WTC11 (cell line): Measurements from ENCODE around the gene PIK3R1. TPM values are rescaled to one million over a fixed set of nuclear protein-coding genes. Genes with fewer than 3 reads are reported as not detected.

ENCODE experiments used
- ATAC-seq: fragments of 200-7000 bp; cut with Tn5 transposase; 2 replicates; pipeline ENCODE4 v1.10.0; 2021; ENCODE audit warnings: mild to moderate bottlenecking, moderate library complexity
- CTCF ChIA-PET: fragments of 300-600 bp; sonication (Branson Sonifier 250); formaldehyde crosslinking; loops from one replicate; lab custom pipeline; 2021; ENCODE audit warnings: antibody characterized with exemption; lab: Charles Lee
- POLR2A ChIA-PET: fragments of 350-600 bp; sonication (Branson Sonifier 250); formaldehyde crosslinking; loops from one replicate; lab custom pipeline; 2021; ENCODE audit warnings: antibody characterized with exemption; lab: Charles Lee
- DNase-seq: peaks from one replicate; pipeline ENCODE4 v3.0.0; 2021; ENCODE audit warnings: low spot score
- H3K27ac Mint-ChIP-seq: 2 replicates; pipeline ENCODE4 v1.8.0; 2021; ENCODE audit warnings: mixed read lengths
- H3K27me3 Mint-ChIP-seq: 2 replicates; pipeline ENCODE4 v1.8.0; 2021; ENCODE audit warnings: low read depth, mild to moderate bottlenecking, moderate library complexity, mixed read lengths
- H3K36me3 Mint-ChIP-seq: 2 replicates; pipeline ENCODE4 v1.8.0; 2021; ENCODE audit warnings: mixed read lengths
- H3K4me1 Mint-ChIP-seq: 2 replicates; pipeline ENCODE4 v1.8.0; 2022; ENCODE audit warnings: mixed read lengths
- H3K4me3 Mint-ChIP-seq: 2 replicates; pipeline ENCODE4 v1.8.0; 2021; ENCODE audit warnings: mild to moderate bottlenecking, moderate library complexity, mixed read lengths
- H3K9me3 Mint-ChIP-seq: 2 replicates; pipeline ENCODE4 v1.8.0; 2021; ENCODE audit warnings: mixed read lengths
- CTCF ChIP-seq: fragments of 200-600 bp; IDR thresholded peaks from 2 replicates; pipeline ENCODE4 v1.8.0; 2022; ENCODE audit warnings: antibody characterized with exemption
- ESRRA ChIP-seq: sonication (generic); formaldehyde crosslinking; IDR thresholded peaks from 2 replicates; pipeline ENCODE4 v1.8.1; 2022; ENCODE audit warnings: mild to moderate bottlenecking, missing genetic modification reagents, borderline replicate concordance
- FOXK1 ChIP-seq: sonication (generic); formaldehyde crosslinking; IDR thresholded peaks from 2 replicates; pipeline ENCODE4 v1.8.0; 2022; ENCODE audit warnings: mild to moderate bottlenecking, moderate library complexity, missing genetic modification reagents
- IRF2 ChIP-seq: sonication (generic); formaldehyde crosslinking; IDR thresholded peaks from 2 replicates; pipeline ENCODE4 v1.8.0; 2022; ENCODE audit warnings: low read depth, missing genetic modification reagents, borderline replicate concordance
- JAZF1 ChIP-seq: fragments of 250-450 bp; sonication (Bioruptor Pico); IDR thresholded peaks from 2 replicates; pipeline ENCODE4 v1.9.0; 2021; ENCODE audit warnings: moderate library complexity, mild to moderate bottlenecking, inconsistent platforms
- MAX ChIP-seq: sonication (generic); formaldehyde crosslinking; IDR thresholded peaks from 2 replicates; pipeline ENCODE4 v1.8.0; 2022; ENCODE audit warnings: mild to moderate bottlenecking, missing genetic modification reagents
- NFYB ChIP-seq: sonication (generic); formaldehyde crosslinking; conservative IDR thresholded peaks from 2 replicates; pipeline ENCODE4 v1.8.0; 2022; ENCODE audit warnings: low read depth, missing genetic modification reagents
- OVOL2 ChIP-seq: fragments of 250-450 bp; sonication (Bioruptor Pico); IDR thresholded peaks from 2 replicates; pipeline ENCODE4 v1.9.0; 2021; ENCODE audit warnings: mild to moderate bottlenecking, borderline replicate concordance
- SMAD3 ChIP-seq: sonication (generic); formaldehyde crosslinking; IDR thresholded peaks from 2 replicates; pipeline ENCODE4 v1.8.0; 2022; ENCODE audit warnings: missing genetic modification reagents, mild to moderate bottlenecking, borderline replicate concordance
- USF2 ChIP-seq: sonication (generic); formaldehyde crosslinking; IDR thresholded peaks from 2 replicates; pipeline ENCODE4 v1.8.1; 2023; ENCODE audit warnings: mild to moderate bottlenecking, missing genetic modification reagents, moderate library complexity
- ZNF281 ChIP-seq: sonication (generic); formaldehyde crosslinking; IDR thresholded peaks from 2 replicates; pipeline ENCODE4 v1.8.0; 2023; ENCODE audit warnings: mild to moderate bottlenecking, missing genetic modification reagents
- ZNF512 ChIP-seq: sonication (generic); formaldehyde crosslinking; IDR thresholded peaks from 2 replicates; pipeline ENCODE4 v1.8.1; 2022; ENCODE audit warnings: missing genetic modification reagents, borderline replicate concordance
- total RNA-seq: library from RNA; stranded (reverse); gene quantifications from 3 replicates; pipeline ENCODE4 v1.2.3, GENCODE V29; 2021

Gene PIK3R1
- total RNA-seq, 1 experiment from 2014 or later = 11.3 TPM

GRCh38 chr5:68245319-68245718, 29.8 kb downstream of the PIK3R1 start:
- CTCF ChIA-PET = no interaction called here
- Mint-ChIP-seq H3K4me1 (peaks cover 36% of the 10 kb centered on the region), H3K27ac (no peak overlapping the region), H3K9me3 (no peaks in the 10 kb centered on the region), H3K27me3 (no peaks in the 10 kb centered on the region), H3K4me3 (no peak overlapping the region), H3K36me3 (no peaks in the 10 kb centered on the region)
- no peak for TF ChIP-seq NFYB
- ATAC-seq = no peak
- no peak for DNase-seq
- POLR2A ChIA-PET = no interaction called here

GRCh38 chr5:68246802-68247201, 31.2 kb downstream of the PIK3R1 start:
- CTCF ChIA-PET = interaction anchor here (0.5 to 1.6 kb wide), 13 partner anchors 8 to 1038 kb away, joined by 3 to 7 read pairs (median 3); partner anchors contain the start of gene PIK3R1
- ATAC-seq (no peak), DNase-seq (no peak)
- Mint-ChIP-seq H3K27ac (no peak overlapping the region), H3K9me3 (no peaks in the 10 kb centered on the region), H3K4me1 (peaks cover 50% of the 10 kb centered on the region), H3K27me3 (no peaks in the 10 kb centered on the region), H3K4me3 (no peak overlapping the region), H3K36me3 (no peaks in the 10 kb centered on the region)
- POLR2A ChIA-PET = interaction anchor here (0.6 kb wide), 1 partner anchor 128 kb away, joined by 3 read pairs; no protein-coding TSS in a partner anchor
- TF ChIP-seq ZNF512 (CRISPR knock-in tag) (no peak), ESRRA (CRISPR knock-in tag) (no peak)

GRCh38 chr5:68247627-68248026, 32.1 kb downstream of the PIK3R1 start:
- H3K27ac Mint-ChIP-seq = no peak overlapping the region
- H3K4me1 Mint-ChIP-seq = peaks cover 58% of the 10 kb centered on the region
- no peak for ATAC-seq
- no peaks in the 10 kb centered on the region for H3K9me3 Mint-ChIP-seq
- POLR2A ChIA-PET = no interaction called here
- TF ChIP-seq ZNF281 (CRISPR knock-in tag) (no peak), JAZF1 (CRISPR knock-in tag) (no peak)
- TF ChIP-seq, all 79 proteins: peak for 0
- DNase-seq = no peak
- CTCF ChIA-PET = interaction anchor here (1.3 to 1.6 kb wide), 4 partner anchors 7 to 290 kb away, joined by 3 to 5 read pairs (median 4); no protein-coding TSS in a partner anchor
- Mint-ChIP-seq H3K36me3 (no peaks in the 10 kb centered on the region), H3K27me3 (no peaks in the 10 kb centered on the region), H3K4me3 (no peak overlapping the region)

GRCh38 chr5:68248896-68249295, 33.3 kb downstream of the PIK3R1 start:
- Mint-ChIP-seq H3K4me3 (no peak overlapping the region), H3K4me1 (peaks cover 49% of the 10 kb centered on the region), H3K9me3 (no peaks in the 10 kb centered on the region), H3K27me3 (no peaks in the 10 kb centered on the region), H3K27ac (no peak overlapping the region), H3K36me3 (no peaks in the 10 kb centered on the region)
- no peak for ATAC-seq
- ChIA-PET POLR2A (interaction anchor here (0.6 kb wide), 1 partner anchor 1068 kb away, joined by 3 read pairs; no protein-coding TSS in a partner anchor), CTCF (interaction anchor here (1.3 to 1.8 kb wide), 3 partner anchors 33 to 1082 kb away, joined by 4 to 7 read pairs (median 5); partner anchors contain the start of gene PIK3R1)
- DNase-seq = no peak
- TF ChIP-seq FOXK1 = no peak
- no peak for TF ChIP-seq SMAD3
- TF ChIP-seq CTCF = no peak
- TF ChIP-seq MAX (CRISPR knock-in tag) = no peak
- no peak for TF ChIP-seq USF2 (CRISPR knock-in tag)
- no peak for TF ChIP-seq ZNF512 (CRISPR knock-in tag)
- TF ChIP-seq OVOL2 = no peak
- no peak for TF ChIP-seq IRF2 (CRISPR knock-in tag)
